Neural crest cell (in vitro differentiated cells): ENCODE results near the gene SLC38A1. TPM values are rescaled to one million over a fixed set of nuclear protein-coding genes. Genes with fewer than 3 reads are reported as not detected.

Experiments
- DNase-seq: peaks from one replicate; pipeline ENCODE4 v3.0.0; 2021; ENCODE audit warnings: low read depth, mixed read lengths, low spot score
- H3K27ac Mint-ChIP-seq: one replicate; pipeline ENCODE4 v1.8.0; 2021; ENCODE audit warnings: mild to moderate bottlenecking, mixed read lengths; ENCODE audit not compliant: unreplicated experiment
- H3K27me3 Mint-ChIP-seq: 2 replicates; pipeline ENCODE4 v1.8.0; 2021; ENCODE audit warnings: low read depth, mild to moderate bottlenecking, mixed read lengths
- H3K36me3 Mint-ChIP-seq: 2 replicates; pipeline ENCODE4 v1.8.0; 2021; ENCODE audit warnings: low read depth, mild to moderate bottlenecking, mixed read lengths
- H3K4me1 Mint-ChIP-seq: 2 replicates; pipeline ENCODE4 v1.8.0; 2021; ENCODE audit warnings: mixed read lengths
- H3K4me3 Mint-ChIP-seq: one replicate; pipeline ENCODE4 v1.8.0; 2021; ENCODE audit warnings: mild to moderate bottlenecking, mixed read lengths
- H3K9me3 Mint-ChIP-seq: 2 replicates; pipeline ENCODE4 v1.8.0; 2021; ENCODE audit warnings: mixed read lengths
- CTCF ChIP-seq: fragments of 200-600 bp; sonication (generic); conservative IDR thresholded peaks from 2 replicates; pipeline ENCODE4 v1.5.0; 2021; ENCODE audit warnings: antibody characterized with exemption, mild to moderate bottlenecking
- total RNA-seq: library from RNA; stranded (reverse); gene quantifications from 2 replicates; pipeline ENCODE4 v1.2.1, GENCODE V29; 2021

SLC38A1 gene
- total RNA-seq, 1 donor from 2014 or later, result 129 TPM

- no peaks in the 10 kb centered on the region for H3K27me3 Mint-ChIP-seq
- H3K27ac Mint-ChIP-seq, result no peak overlapping the region
- no peak for TF ChIP-seq CTCF
- peaks cover 21% of the 10 kb centered on the region for H3K4me1 Mint-ChIP-seq
- no peak for DNase-seq
- no peaks in the 10 kb centered on the region for H3K36me3 Mint-ChIP-seq
- no peaks in the 10 kb centered on the region for H3K9me3 Mint-ChIP-seq
- H3K4me3 Mint-ChIP-seq, result no peak overlapping the region
Measured at GRCh38 chr12:46149905-46150304, 118.9 kb downstream of the SLC38A1 start.

GRCh38 chr12:46149079-46149464 is 119.8 kb downstream of the SLC38A1 start:
- TF ChIP-seq CTCF, result no peak
- Mint-ChIP-seq H3K4me3 (no peak overlapping the region), H3K27me3 (no peaks in the 10 kb centered on the region), H3K9me3 (no peaks in the 10 kb centered on the region), H3K27ac (no peak overlapping the region), H3K4me1 (peaks cover 21% of the 10 kb centered on the region), H3K36me3 (no peaks in the 10 kb centered on the region)
- DNase-seq, result no peak

- H3K4me1 Mint-ChIP-seq, result peaks cover 21% of the 10 kb centered on the region
- no peak overlapping the region for H3K27ac Mint-ChIP-seq
- no peaks in the 10 kb centered on the region for H3K9me3 Mint-ChIP-seq
- H3K4me3 Mint-ChIP-seq, result no peak overlapping the region
- no peaks in the 10 kb centered on the region for H3K36me3 Mint-ChIP-seq
- no peaks in the 10 kb centered on the region for H3K27me3 Mint-ChIP-seq
- DNase-seq, result no peak
- no peak for TF ChIP-seq CTCF
Measured at GRCh38 chr12:46148327-46149078, 120.3 kb downstream of the SLC38A1 start.

- no peaks in the 10 kb centered on the region for H3K36me3 Mint-ChIP-seq
- no peak for TF ChIP-seq CTCF
- H3K27me3 Mint-ChIP-seq, result no peaks in the 10 kb centered on the region
- no peak for DNase-seq
- H3K4me3 Mint-ChIP-seq, result no peak overlapping the region
- H3K27ac Mint-ChIP-seq, result no peak overlapping the region
- no peaks in the 10 kb centered on the region for H3K9me3 Mint-ChIP-seq
- H3K4me1 Mint-ChIP-seq, result peaks cover 16% of the 10 kb centered on the region
Measured at GRCh38 chr12:46147144-46147543, 121.7 kb downstream of the SLC38A1 start.

GRCh38 chr12:46145881-46146280 is 123.0 kb downstream of the SLC38A1 start:
- Mint-ChIP-seq H3K27ac (no peak overlapping the region), H3K27me3 (no peaks in the 10 kb centered on the region), H3K9me3 (no peaks in the 10 kb centered on the region), H3K4me1 (peaks cover 14% of the 10 kb centered on the region), H3K36me3 (no peaks in the 10 kb centered on the region), H3K4me3 (no peak overlapping the region)
- no peak for DNase-seq
- no peak for TF ChIP-seq CTCF
